LHCN-M2 (cell line): Measurements from ENCODE around the gene RIPOR1. TPM values are rescaled to one million over a fixed set of nuclear protein-coding genes. Genes with fewer than 3 reads are reported as not detected.
"Not testable (repeated sequence)": the region's sequence is repeated elsewhere in the genome, so short reads cannot be mapped to it uniquely, and the experiment has no call there.

ENCODE experiments used
- DNase-seq: peaks from one replicate; pipeline ENCODE4 v3.0.0-alpha.2; 2012; ENCODE audit warnings: low read depth
- polyA plus RNA-seq: library from polyadenylated mRNA; unstranded; fragments of >200 nt; gene quantifications from one replicate; pipeline ENCODE4 v1.2.1, GENCODE V29; 2012; ENCODE audit warnings: missing spikeins
- total RNA-seq: library from RNA; depleted of rRNA; stranded (reverse); fragments of >200 nt; gene quantifications from 2 replicates; pipeline ENCODE4 v1.2.3, GENCODE V29; 2014; rRNA removed

RIPOR1 gene
- 24.3 and 24.4 TPM in 2 replicates for total RNA-seq
- polyA plus RNA-seq: 49.1 TPM

GRCh38 chr16:67528222-67528869 is at the start of gene RIPOR1:
RIPOR1 (plus strand) TSS chr16:67528829; CDS start chr16:67538447, 9,618 bp downstream.
- peak; percentile 24 for DNase-seq

- DNase-seq: peak; percentile 96
Observed at GRCh38 chr16:67480833-67481560, 47.6 kb upstream of the RIPOR1 start, which contains the start of gene ATP6V0D1. ATP6V0D1 (minus strand) TSS chr16:67481157; CDS start chr16:67481086, 71 bp downstream.

- peak; percentile 21 for DNase-seq
Observed at GRCh38 chr16:67481561-67482232, 46.9 kb upstream of the RIPOR1 start.

- no peak for DNase-seq
Observed at GRCh38 chr16:67482233-67482924, 46.2 kb upstream of the RIPOR1 start.

- no peak for DNase-seq
Observed at GRCh38 chr16:67483150-67483549, 45.5 kb upstream of the RIPOR1 start, which contains the start of gene AGRP. AGRP (minus strand) TSS chr16:67483547; CDS start chr16:67483398, 149 bp downstream.

- no peak for DNase-seq
Observed at GRCh38 chr16:67483731-67484525, 44.7 kb upstream of the RIPOR1 start.

- DNase-seq: no peak
Observed at GRCh38 chr16:67486805-67487204, 41.8 kb upstream of the RIPOR1 start.

- DNase-seq: not testable (repeated sequence)
Observed at GRCh38 chr16:67487561-67487960, 41.1 kb upstream of the RIPOR1 start.

- no peak for DNase-seq
Observed at GRCh38 chr16:67489401-67490083, 39.1 kb upstream of the RIPOR1 start.

GRCh38 chr16:67490335-67491096 is 38.1 kb upstream of the RIPOR1 start:
- DNase-seq: no peak

GRCh38 chr16:67499106-67499505 is 29.5 kb upstream of the RIPOR1 start:
- DNase-seq: no peak

- no peak for DNase-seq
Observed at GRCh38 chr16:67504031-67505021, 24.3 kb upstream of the RIPOR1 start.

GRCh38 chr16:67506468-67506867 is 22.2 kb upstream of the RIPOR1 start:
- no peak for DNase-seq

GRCh38 chr16:67509016-67509415 is 19.6 kb upstream of the RIPOR1 start:
- no peak for DNase-seq

GRCh38 chr16:67513892-67514291 is 14.7 kb upstream of the RIPOR1 start:
- DNase-seq: not testable (repeated sequence)

- DNase-seq: peak; percentile 82
Observed at GRCh38 chr16:67514382-67514828, 14.2 kb upstream of the RIPOR1 start.

GRCh38 chr16:67516296-67517154 is 12.1 kb upstream of the RIPOR1 start:
- peak; percentile 64 for DNase-seq
